ENCODE results near the gene DMPK.
"Not testable (repeated sequence)": the region's sequence is repeated elsewhere in the genome, so short reads cannot be mapped to it uniquely, and the experiment has no call there.

Gene DMPK

DNA sequence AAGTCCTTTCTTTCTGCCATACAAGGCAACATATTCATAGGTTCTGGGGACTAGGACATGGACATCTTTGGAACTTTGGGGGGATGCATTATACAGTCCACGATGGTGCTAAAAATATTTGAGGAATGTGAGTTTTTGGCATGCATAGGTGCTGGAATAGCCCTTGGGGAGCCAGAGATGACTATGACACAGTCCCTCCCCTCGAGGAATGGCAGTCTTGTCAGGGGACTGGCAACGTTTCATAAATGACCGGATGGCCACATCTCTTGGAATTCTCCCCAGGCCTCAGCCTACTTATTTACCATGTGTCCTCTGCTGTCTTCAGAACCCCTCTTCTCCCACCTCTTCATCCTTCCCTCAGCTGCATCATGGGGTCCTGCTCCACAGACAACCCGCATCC lies 35.4 kb downstream of the DMPK start:
- no peak for DNase-seq (ENCODE audit: low read depth in 2 of 2)

- no peak for DNase-seq (ENCODE audit: low read depth in 2 of 2)
Observed at GRCh38 chr19:45745606-45746005, 36.7 kb downstream of the DMPK start.

DNA sequence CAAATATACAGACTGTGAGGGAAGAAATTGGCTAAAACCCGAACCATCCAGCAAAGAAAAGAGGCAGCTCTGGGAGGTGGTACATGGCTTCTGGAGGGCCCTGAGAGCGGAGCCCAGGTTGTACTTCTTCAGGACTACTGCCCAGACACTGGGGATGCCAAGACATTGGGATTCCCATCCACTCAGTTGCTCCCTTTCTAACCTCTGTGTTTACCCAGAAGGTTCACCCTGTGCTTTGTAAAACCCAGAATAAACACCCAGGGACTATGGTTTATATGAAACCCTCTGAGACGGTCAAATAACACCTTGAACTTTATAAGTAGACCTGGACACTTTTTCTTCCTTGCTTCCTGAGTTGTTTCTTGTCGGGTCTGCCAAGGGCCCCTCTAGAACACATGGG lies 39.3 kb downstream of the DMPK start:
- DNase-seq (ENCODE audit: low read depth in 2 of 2): no peak

GRCh38 chr19:45739498-45740439 lies 42.5 kb downstream of the DMPK start:
- no peak for DNase-seq (ENCODE audit: low read depth in 2 of 2)

DNA sequence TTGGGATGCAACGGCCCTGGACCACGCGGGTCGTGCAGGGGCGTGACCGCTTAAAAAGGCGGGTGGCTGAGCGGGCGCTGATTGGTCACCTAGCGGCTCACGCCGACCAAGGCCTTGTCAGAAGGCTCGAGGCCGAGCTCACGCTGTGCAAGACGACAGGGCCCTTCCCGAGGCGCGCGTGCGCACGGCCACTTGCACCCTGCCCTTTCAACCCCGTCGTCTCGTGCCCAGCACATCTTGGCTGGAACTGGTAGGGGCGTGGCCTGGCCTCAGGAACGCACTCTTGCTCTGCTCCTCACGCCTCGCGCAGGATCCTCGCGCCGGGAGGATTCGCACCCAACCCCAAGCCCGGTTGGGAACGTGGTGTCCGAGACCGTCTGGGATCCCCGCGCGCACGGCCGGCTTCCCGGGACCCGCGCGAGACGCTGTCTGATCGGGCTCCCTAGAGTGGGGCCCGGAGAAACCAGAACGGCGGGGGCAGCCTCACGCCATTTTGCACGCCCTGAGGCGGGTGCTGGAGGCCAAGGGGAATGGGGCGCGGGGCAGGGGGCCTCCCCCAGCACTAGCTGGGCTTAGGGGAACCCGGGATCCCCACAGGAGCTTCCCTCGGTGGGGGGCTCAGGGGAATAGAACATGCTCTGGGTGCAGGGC lies 49.0 kb downstream of the DMPK start, which contains the start of gene MEIOSIN:
MEIOSIN (plus strand) TSS at position 280 of the 651 bp plus-strand sequence. CDS start 1,938 bp downstream, outside the sequence.
- no peak for DNase-seq (ENCODE audit: low read depth in 2 of 2)

DNA sequence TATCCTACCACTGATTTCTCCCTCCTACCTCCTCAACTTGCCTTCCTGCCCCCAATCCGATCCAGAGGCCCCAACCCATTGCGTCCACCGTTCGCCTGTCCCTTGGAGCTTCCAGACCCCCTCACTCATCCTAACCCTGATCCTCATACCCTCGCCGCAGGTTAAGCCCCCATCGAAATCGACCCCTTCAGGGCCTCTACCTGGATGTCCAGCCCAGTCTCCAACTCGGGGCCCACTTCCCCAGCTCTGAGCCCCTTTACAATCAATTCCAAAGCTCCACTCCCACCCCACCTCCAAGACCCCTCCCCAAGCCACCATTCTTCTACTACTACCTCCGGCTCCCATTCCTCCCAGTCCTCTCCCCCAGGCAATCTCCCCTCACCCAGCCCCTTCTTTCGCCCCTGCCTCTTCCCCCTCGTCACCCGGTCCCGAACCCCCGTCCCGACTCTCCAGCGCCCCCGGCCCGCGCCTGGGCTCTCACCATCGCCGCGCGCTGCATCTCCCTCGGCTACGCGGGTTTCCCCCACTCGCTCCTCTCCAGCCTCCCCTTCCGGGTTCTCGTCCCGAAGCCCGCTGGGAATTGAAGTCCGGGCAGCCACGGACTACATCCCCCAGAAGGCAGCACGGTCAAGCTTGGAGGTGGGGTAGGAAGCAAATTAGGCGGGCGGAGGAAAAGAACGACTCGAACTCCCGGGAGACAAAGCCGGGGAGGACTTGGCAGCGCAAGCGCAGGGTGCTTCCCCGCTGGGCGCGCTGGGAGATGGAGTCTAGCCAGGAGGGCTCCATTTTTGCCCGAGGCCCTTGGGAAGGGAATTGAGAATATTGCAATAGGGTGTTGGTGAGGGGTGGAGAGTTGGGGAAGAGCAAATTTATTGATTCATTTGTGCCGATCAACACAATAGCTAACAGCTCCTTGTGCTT lies 51.7 kb downstream of the DMPK start, which contains the start of gene FBXO46:
FBXO46 (minus strand) TSS at position 529 of the 921 bp plus-strand sequence. CDS start 17,401 bp downstream, outside the sequence.
- DNase-seq (ENCODE audit: low read depth in 2 of 2): peak; percentile 82 to 84

DNA sequence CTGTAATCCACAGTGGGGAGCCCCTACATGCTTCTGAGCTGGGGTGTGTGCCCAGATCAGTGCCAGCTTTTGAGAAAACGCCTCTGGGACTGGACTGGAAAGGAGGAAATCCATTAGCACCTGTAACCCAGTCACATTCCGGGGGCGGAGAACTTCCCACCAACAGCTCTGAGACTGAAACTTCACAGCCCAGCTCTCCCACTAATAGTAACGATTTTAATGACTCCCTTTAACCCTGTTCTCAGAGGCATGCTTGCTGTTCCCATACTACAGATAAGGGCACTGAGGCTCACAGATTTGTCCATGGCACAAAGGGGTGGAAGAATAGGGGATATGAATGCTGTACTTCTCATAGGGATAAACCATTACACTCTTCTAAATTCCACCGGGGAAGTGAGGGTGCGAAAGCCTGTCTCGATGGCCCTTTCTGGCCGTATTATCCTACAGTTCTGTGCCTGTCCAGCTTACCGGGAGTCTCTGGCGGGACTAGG lies 52.4 kb downstream of the DMPK start:
- DNase-seq (ENCODE audit: low read depth in 2 of 2): no peak

- not testable (repeated sequence) for DNase-seq (ENCODE audit: low read depth in 2 of 2)
Observed at GRCh38 chr19:45728683-45729082, 53.6 kb downstream of the DMPK start.

DNA sequence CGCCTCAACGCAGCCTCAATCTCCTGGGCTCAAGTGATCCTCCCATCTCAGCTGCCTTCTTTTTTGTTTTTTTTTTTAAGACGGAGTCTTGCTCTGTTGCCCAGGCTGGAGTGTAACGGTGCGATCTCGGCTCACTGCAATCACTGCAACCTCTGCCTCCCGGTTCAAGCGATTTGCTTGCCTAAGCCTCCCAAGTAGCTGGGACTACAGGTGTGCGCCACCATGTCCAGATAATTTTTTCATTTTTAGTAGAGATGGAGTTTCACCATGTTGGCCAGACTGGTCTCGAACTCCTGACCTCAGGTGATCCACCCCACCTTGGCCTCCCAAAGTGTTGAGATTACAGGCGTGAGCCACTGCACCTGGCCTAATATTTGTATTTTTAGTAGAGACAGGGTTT lies 62.2 kb downstream of the DMPK start:
- DNase-seq (ENCODE audit: low read depth in 2 of 2): not testable (repeated sequence)
